ENCODE results near the gene WNK2.

GRCh38 chr9:93265972-93266371 is 82.0 kb downstream of the WNK2 start:
- TF ChIP-seq POLR2A (IDR thresholded peaks at IDR 0.05; ENCODE audit: low read depth, low read length): no peak
- TF ChIP-seq TAF1 (IDR thresholded peaks at IDR 0.05; ENCODE audit: low read depth, low read length): no peak
- TF ChIP-seq POLR2AphosphoS5 (IDR thresholded peaks at IDR 0.05; ENCODE audit: low read depth, low read length): no peak
- no peak for TF ChIP-seq SPI1 (IDR thresholded peaks at IDR 0.05; ENCODE audit: low read depth, low read length)
